Loucy (cell line): ENCODE measurements around the gene BRIP1.

Experiments used
- H2AFZ ChIP-seq: fragments of 200-600 bp; sonication (generic); 2 replicates; pipeline ENCODE4 v1.6.0; 2016; ENCODE audit warnings: antibody characterized with exemption, mild to moderate bottlenecking, low read length, moderate library complexity
- H3F3A ChIP-seq: fragments of 200-600 bp; 2 replicates; pipeline ENCODE4 v1.6.0; 2016; ENCODE audit warnings: antibody characterized with exemption, low read depth, mild to moderate bottlenecking
- H3K27me3 ChIP-seq: fragments of 200-600 bp; sonication (generic); 2 replicates; pipeline ENCODE4 v1.6.1; 2014; ENCODE audit warnings: low read length, mild to moderate bottlenecking; ENCODE audit not compliant: insufficient read depth, poor library complexity, severe bottlenecking
- H3K36me3 ChIP-seq: fragments of 200-600 bp; sonication (generic); 2 replicates; pipeline ENCODE4 v1.6.1; 2016; ENCODE audit warnings: low read length; ENCODE audit not compliant: insufficient read depth
- H3K4me1 ChIP-seq: fragments of 200-600 bp; sonication (generic); 2 replicates; pipeline ENCODE4 v1.5.1; 2014; ENCODE audit warnings: low read length, mild to moderate bottlenecking; ENCODE audit not compliant: insufficient read depth, poor library complexity, severe bottlenecking
- H3K4me2 ChIP-seq: fragments of 200-600 bp; sonication (generic); 2 replicates; pipeline ENCODE4 v1.6.0; 2014; ENCODE audit warnings: antibody characterized with exemption, low read length, low read depth, mild to moderate bottlenecking; ENCODE audit not compliant: poor library complexity, severe bottlenecking
- H3K4me3 ChIP-seq: fragments of 200-600 bp; sonication (generic); 2 replicates; pipeline ENCODE4 v1.5.1; 2014; ENCODE audit warnings: low read length, mild to moderate bottlenecking, mixed read lengths; ENCODE audit not compliant: poor library complexity, severe bottlenecking
- H3K79me2 ChIP-seq: fragments of 200-600 bp; sonication (generic); 2 replicates; pipeline ENCODE4 v1.6.1; 2014; ENCODE audit warnings: low read length; ENCODE audit not compliant: insufficient read depth
- H3K9ac ChIP-seq: fragments of 200-600 bp; sonication (generic); 2 replicates; pipeline ENCODE4 v1.6.0; 2014; ENCODE audit warnings: mild to moderate bottlenecking, low read depth, low read length, moderate library complexity; ENCODE audit not compliant: poor library complexity, severe bottlenecking
- H3K9me2 ChIP-seq: fragments of 200-600 bp; sonication (generic); replicated peaks from 2 replicates; pipeline ENCODE4 v1.6.1; 2016; ENCODE audit warnings: low read depth, low read length, mixed read lengths
- H3K9me3 ChIP-seq: fragments of 200-600 bp; sonication (generic); 2 replicates; pipeline ENCODE4 v1.6.1; 2014; ENCODE audit warnings: mild to moderate bottlenecking, antibody characterized with exemption, low read length, low read depth; ENCODE audit not compliant: insufficient read depth
- H4K20me1 ChIP-seq: fragments of 200-600 bp; sonication (generic); 2 replicates; pipeline ENCODE4 v1.6.0; 2014; ENCODE audit warnings: antibody characterized with exemption, low read length, mild to moderate bottlenecking; ENCODE audit not compliant: insufficient read depth, poor library complexity, severe bottlenecking
- EZH2phosphoT487 ChIP-seq: fragments of 200-600 bp; IDR thresholded peaks from 2 replicates; pipeline ENCODE4 v1.6.1; 2018; ENCODE audit warnings: antibody characterized with exemption, mild to moderate bottlenecking, moderate library complexity, borderline replicate concordance
- TF ChIP-seq, protein P1 (sequence below): fragments of 200-600 bp; sonication (generic); conservative IDR thresholded peaks from 2 replicates; pipeline ENCODE4 v1.5.1; 2014; ENCODE audit warnings: mild to moderate bottlenecking, antibody characterized with exemption, low read length

Gene BRIP1

DNA sequence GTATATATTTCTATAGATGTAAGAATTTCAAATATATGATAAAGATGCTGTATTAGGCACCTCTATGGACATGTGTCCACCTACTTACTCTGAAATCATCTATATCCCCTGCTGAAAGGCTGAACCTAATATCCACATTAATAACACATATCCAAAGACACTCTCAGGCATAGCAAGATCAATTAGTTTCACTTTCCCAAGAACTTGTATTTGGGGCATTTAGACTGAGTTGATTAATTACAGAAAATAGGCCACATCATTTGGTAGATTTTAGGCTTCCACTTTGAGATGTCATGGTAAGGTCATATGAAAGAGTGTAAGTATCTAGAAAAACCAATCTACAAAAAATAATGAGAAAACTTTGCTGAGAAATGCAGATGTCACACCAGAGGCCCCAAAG is 45.1 kb downstream of the BRIP1 start:
- H3K4me2 ChIP-seq: no peak overlapping the region
- H2AFZ ChIP-seq: no peak overlapping the region
- no peaks in the 10 kb centered on the region for H3K4me1 ChIP-seq
- H3K36me3 ChIP-seq: peaks cover 46% of the 10 kb centered on the region; the same call in 1 of the 2 replicates
- H3K27me3 ChIP-seq: no peaks in the 10 kb centered on the region
- H3K9me3 ChIP-seq: no peaks in the 10 kb centered on the region
- TF ChIP-seq EZH2phosphoT487: no peak
- TF ChIP-seq, protein P1, sequence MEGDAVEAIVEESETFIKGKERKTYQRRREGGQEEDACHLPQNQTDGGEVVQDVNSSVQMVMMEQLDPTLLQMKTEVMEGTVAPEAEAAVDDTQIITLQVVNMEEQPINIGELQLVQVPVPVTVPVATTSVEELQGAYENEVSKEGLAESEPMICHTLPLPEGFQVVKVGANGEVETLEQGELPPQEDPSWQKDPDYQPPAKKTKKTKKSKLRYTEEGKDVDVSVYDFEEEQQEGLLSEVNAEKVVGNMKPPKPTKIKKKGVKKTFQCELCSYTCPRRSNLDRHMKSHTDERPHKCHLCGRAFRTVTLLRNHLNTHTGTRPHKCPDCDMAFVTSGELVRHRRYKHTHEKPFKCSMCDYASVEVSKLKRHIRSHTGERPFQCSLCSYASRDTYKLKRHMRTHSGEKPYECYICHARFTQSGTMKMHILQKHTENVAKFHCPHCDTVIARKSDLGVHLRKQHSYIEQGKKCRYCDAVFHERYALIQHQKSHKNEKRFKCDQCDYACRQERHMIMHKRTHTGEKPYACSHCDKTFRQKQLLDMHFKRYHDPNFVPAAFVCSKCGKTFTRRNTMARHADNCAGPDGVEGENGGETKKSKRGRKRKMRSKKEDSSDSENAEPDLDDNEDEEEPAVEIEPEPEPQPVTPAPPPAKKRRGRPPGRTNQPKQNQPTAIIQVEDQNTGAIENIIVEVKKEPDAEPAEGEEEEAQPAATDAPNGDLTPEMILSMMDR: no peak
- no peaks in the 10 kb centered on the region for H3K79me2 ChIP-seq
- no peak overlapping the region for H3K4me3 ChIP-seq
- H3F3A ChIP-seq: no peaks in the 10 kb centered on the region
- no peak overlapping the region for H3K9ac ChIP-seq
- no peaks in the 10 kb centered on the region for H4K20me1 ChIP-seq
- no peaks in the 10 kb centered on the region for H3K9me2 ChIP-seq

DNA sequence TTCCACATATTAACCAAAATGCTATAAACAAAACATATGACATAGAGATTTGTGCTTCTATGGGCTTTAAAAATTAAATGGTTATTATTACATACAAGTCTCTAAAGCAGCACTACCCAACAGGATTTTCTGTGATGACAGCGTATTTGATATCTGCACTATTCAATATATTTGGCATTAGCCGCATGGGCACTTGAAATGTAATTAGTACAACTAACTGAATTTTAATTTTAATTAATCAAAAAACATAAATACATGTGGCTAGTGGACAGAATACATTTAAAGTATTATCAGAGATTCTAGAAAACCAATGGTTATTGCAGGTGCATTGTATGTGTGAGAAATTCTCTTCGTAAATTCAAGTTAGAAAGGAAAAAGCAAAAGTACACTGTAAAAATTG is 45.9 kb downstream of the BRIP1 start:
- no peaks in the 10 kb centered on the region for H3K4me1 ChIP-seq
- H3K27me3 ChIP-seq: no peaks in the 10 kb centered on the region
- H3K36me3 ChIP-seq: peaks cover 42% of the 10 kb centered on the region; the same call in 1 of the 2 replicates
- H3K4me2 ChIP-seq: no peak overlapping the region
- no peak overlapping the region for H3K9ac ChIP-seq
- H3K4me3 ChIP-seq: no peak overlapping the region
- H3K9me2 ChIP-seq: no peaks in the 10 kb centered on the region
- TF ChIP-seq, protein P1: no peak
- no peak for TF ChIP-seq EZH2phosphoT487
- H3F3A ChIP-seq: no peaks in the 10 kb centered on the region
- H3K9me3 ChIP-seq: no peaks in the 10 kb centered on the region
- no peak overlapping the region for H2AFZ ChIP-seq
- H4K20me1 ChIP-seq: no peaks in the 10 kb centered on the region
- H3K79me2 ChIP-seq: no peaks in the 10 kb centered on the region

DNA sequence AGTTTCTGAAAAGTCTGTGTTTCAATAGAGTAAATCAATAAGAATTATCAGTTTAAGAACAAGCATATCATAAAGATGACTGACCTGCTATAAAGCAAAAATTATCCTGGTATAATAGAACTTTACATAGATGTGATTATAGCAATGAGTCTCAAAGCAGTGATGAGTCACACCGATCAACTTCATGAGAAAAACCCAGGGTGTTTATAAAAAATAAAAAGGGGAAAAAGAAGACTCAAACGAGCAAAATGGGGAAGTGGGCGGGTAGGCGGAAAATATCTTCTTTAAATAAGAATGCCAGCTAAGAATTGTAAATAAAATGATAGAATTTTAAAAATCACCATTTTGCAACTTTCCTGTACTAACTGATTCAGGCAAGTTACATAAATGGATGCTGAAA is 46.8 kb downstream of the BRIP1 start:
- Histone ChIP-seq H3K9ac (no peak overlapping the region), H3K36me3 (peaks cover 34% of the 10 kb centered on the region; the same call in 1 of the 2 replicates), H4K20me1 (no peaks in the 10 kb centered on the region), H3K9me2 (no peaks in the 10 kb centered on the region), H3K79me2 (no peaks in the 10 kb centered on the region), H3K4me1 (no peaks in the 10 kb centered on the region), H3K27me3 (no peaks in the 10 kb centered on the region), H3K4me2 (no peak overlapping the region), H3F3A (no peaks in the 10 kb centered on the region), H2AFZ (no peak overlapping the region), H3K4me3 (no peak overlapping the region), H3K9me3 (no peaks in the 10 kb centered on the region)
- TF ChIP-seq, protein P1: no peak
- TF ChIP-seq EZH2phosphoT487: no peak
